Umbilical cord (tissue), 2 donors: Measurements from ENCODE around the gene SLC25A4. TPM values are rescaled to one million over a fixed set of nuclear protein-coding genes. Genes with fewer than 3 reads are reported as not detected.
"Not testable (repeated sequence)": the region's sequence is repeated elsewhere in the genome, so short reads cannot be mapped to it uniquely, and the experiment has no call there.

Experiments used
- DNase-seq: peaks from one replicate; pipeline ENCODE4 v3.0.0-alpha.2; 2015; ENCODE audit warnings: low spot score
- total RNA-seq: library from RNA; depleted of rRNA; stranded (reverse); fragments of >200 nt; gene quantifications from one replicate; pipeline ENCODE4 v1.2.3, GENCODE V29; 2014; ENCODE audit warnings: low replicate concordance; ENCODE audit not compliant: insufficient read depth

Gene SLC25A4
- total RNA-seq = 12.5 TPM

GRCh38 chr4:185142912-185143600 is at the start of gene SLC25A4:
SLC25A4 (plus strand) TSS chr4:185143266; CDS start chr4:185143373, 107 bp downstream.
- DNase-seq = peak; percentile 74

- no peak for DNase-seq
Measured at GRCh38 chr4:185093603-185094002, 49.5 kb upstream of the SLC25A4 start.

GRCh38 chr4:185096032-185096653 is 46.9 kb upstream of the SLC25A4 start:
- peak; percentile 58 for DNase-seq

GRCh38 chr4:185098474-185098873 is 44.6 kb upstream of the SLC25A4 start:
- no peak for DNase-seq

- DNase-seq = peak; percentile 17
Measured at GRCh38 chr4:185099024-185099682, 43.9 kb upstream of the SLC25A4 start.

- DNase-seq = no peak
Measured at GRCh38 chr4:185099940-185100339, 43.1 kb upstream of the SLC25A4 start.

GRCh38 chr4:185100423-185100822 is 42.6 kb upstream of the SLC25A4 start:
- DNase-seq = no peak

GRCh38 chr4:185101354-185101890 is 41.6 kb upstream of the SLC25A4 start:
- DNase-seq = no peak

GRCh38 chr4:185104733-185105132 is 38.3 kb upstream of the SLC25A4 start:
- DNase-seq = no peak

- DNase-seq = no peak
Measured at GRCh38 chr4:185106353-185106752, 36.7 kb upstream of the SLC25A4 start.

- not testable (repeated sequence) for DNase-seq
Measured at GRCh38 chr4:185107574-185107973, 35.5 kb upstream of the SLC25A4 start.

GRCh38 chr4:185108185-185108584 is 34.9 kb upstream of the SLC25A4 start:
- no peak for DNase-seq

GRCh38 chr4:185108669-185109068 is 34.4 kb upstream of the SLC25A4 start:
- no peak for DNase-seq

GRCh38 chr4:185109736-185110135 is 33.3 kb upstream of the SLC25A4 start:
- DNase-seq = no peak

GRCh38 chr4:185110375-185110823 is 32.7 kb upstream of the SLC25A4 start:
- DNase-seq = no peak

- peak; percentile 78 for DNase-seq
Measured at GRCh38 chr4:185112104-185112503, 31.0 kb upstream of the SLC25A4 start.

GRCh38 chr4:185113340-185113739 is 29.7 kb upstream of the SLC25A4 start:
- DNase-seq = no peak

GRCh38 chr4:185115827-185116232 is 27.2 kb upstream of the SLC25A4 start:
- peak; percentile 92 for DNase-seq

GRCh38 chr4:185117300-185117934 is 25.6 kb upstream of the SLC25A4 start:
- no peak for DNase-seq

GRCh38 chr4:185118876-185119275 is 24.2 kb upstream of the SLC25A4 start:
- no peak for DNase-seq

GRCh38 chr4:185119467-185119866 is 23.6 kb upstream of the SLC25A4 start:
- not testable (repeated sequence) for DNase-seq
